HepG2 (cell line): ENCODE results near the gene CLEC16A.

Experiments
- ATF3 ChIP-seq: sonication (generic); formaldehyde crosslinking; IDR thresholded peaks from 2 replicates; pipeline ENCODE4 v1.4.0; 2020; ENCODE audit warnings: missing genetic modification reagents
- RBM22 ChIP-seq: fragments of 200-400 bp; formaldehyde crosslinking; optimal IDR thresholded peaks from 2 replicates; pipeline ENCODE3; 2017; ENCODE audit warnings: mild to moderate bottlenecking, low read length, moderate library complexity
- RNF2 ChIP-seq: fragments of 450-650 bp; conservative IDR thresholded peaks from 2 replicates; pipeline ENCODE4 v1.6.1; 2016; ENCODE audit warnings: low read depth
- SIX4 ChIP-seq: sonication (generic); formaldehyde crosslinking; IDR thresholded peaks from 2 replicates; pipeline ENCODE4 v1.4.0; 2020; ENCODE audit warnings: missing genetic modification reagents
- TCF12 ChIP-seq, 2 experiments: fragments of 450-650 bp in 1 of 2; sonication (generic) in 1 of 2; formaldehyde crosslinking in 1 of 2; IDR thresholded peaks; 2 replicates each; pipeline versions ENCODE4 v1.6.1 to v1.8.0; 2017 to 2022; ENCODE audit warnings: antibody characterized with exemption in 1 of 2, mild to moderate bottlenecking in 1 of 2, missing genetic modification reagents in 1 of 2, moderate library complexity in 1 of 2
- ZBTB1 ChIP-seq: sonication (generic); formaldehyde crosslinking; IDR thresholded peaks from 2 replicates; pipeline ENCODE4 v1.4.0; 2020; ENCODE audit warnings: missing genetic modification reagents, borderline replicate concordance
- ZKSCAN8 ChIP-seq: IDR thresholded peaks from 2 replicates; pipeline ENCODE4 v1.6.1; 2016; ENCODE audit warnings: borderline replicate concordance, missing genetic modification reagents, missing compliant biosample characterization
- ZNF639 ChIP-seq: conservative IDR thresholded peaks from 2 replicates; pipeline ENCODE4 v1.6.1; 2018; ENCODE audit warnings: missing genetic modification reagents
- TF ChIP-seq, protein P1 (sequence below): sonication (generic); formaldehyde crosslinking; IDR thresholded peaks from 2 replicates; pipeline ENCODE4 v1.5.0; 2020; ENCODE audit warnings: mild to moderate bottlenecking, missing genetic modification reagents, moderate library complexity
- TF ChIP-seq, protein P2 (sequence below): sonication (generic); formaldehyde crosslinking; IDR thresholded peaks from 2 replicates; pipeline ENCODE4 v1.8.0; 2022; ENCODE audit warnings: mild to moderate bottlenecking, missing genetic modification reagents
- TF ChIP-seq, protein P3 (sequence below): sonication (generic); formaldehyde crosslinking; IDR thresholded peaks from 2 replicates; pipeline ENCODE4 v1.8.0; 2022; ENCODE audit warnings: low read depth, missing genetic modification reagents

DNA sequence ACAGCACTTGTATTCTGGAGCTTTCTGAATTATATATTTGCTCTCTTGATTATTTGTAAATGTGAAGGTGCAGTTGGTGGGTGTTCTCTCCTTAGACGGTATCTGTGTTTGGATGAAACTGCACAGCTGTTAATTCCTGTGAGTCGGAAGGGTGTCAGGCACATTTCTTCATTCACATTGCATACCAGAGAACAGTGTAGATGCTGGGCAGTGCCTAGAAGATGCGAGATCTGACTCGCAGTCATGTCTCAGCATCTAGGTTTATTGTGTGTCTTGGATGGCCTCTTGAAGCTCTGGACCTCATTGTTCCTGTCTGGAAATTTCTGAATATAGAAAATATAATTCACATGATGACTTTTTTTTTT is 61.2 kb downstream of the CLEC16A start:
- no peak for TF ChIP-seq ZBTB1 (CRISPR knock-in tag)
- TF ChIP-seq RNF2, result no peak
- no peak for TF ChIP-seq ATF3 (CRISPR knock-in tag)
- no peak for TF ChIP-seq RBM22
- no peak for TF ChIP-seq SIX4 (CRISPR knock-in tag)
- no peak for TF ChIP-seq ZNF639 (CRISPR knock-in tag)
- TF ChIP-seq, protein P1, sequence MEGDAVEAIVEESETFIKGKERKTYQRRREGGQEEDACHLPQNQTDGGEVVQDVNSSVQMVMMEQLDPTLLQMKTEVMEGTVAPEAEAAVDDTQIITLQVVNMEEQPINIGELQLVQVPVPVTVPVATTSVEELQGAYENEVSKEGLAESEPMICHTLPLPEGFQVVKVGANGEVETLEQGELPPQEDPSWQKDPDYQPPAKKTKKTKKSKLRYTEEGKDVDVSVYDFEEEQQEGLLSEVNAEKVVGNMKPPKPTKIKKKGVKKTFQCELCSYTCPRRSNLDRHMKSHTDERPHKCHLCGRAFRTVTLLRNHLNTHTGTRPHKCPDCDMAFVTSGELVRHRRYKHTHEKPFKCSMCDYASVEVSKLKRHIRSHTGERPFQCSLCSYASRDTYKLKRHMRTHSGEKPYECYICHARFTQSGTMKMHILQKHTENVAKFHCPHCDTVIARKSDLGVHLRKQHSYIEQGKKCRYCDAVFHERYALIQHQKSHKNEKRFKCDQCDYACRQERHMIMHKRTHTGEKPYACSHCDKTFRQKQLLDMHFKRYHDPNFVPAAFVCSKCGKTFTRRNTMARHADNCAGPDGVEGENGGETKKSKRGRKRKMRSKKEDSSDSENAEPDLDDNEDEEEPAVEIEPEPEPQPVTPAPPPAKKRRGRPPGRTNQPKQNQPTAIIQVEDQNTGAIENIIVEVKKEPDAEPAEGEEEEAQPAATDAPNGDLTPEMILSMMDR (CRISPR knock-in tag), result no peak
- TF ChIP-seq, protein P2, sequence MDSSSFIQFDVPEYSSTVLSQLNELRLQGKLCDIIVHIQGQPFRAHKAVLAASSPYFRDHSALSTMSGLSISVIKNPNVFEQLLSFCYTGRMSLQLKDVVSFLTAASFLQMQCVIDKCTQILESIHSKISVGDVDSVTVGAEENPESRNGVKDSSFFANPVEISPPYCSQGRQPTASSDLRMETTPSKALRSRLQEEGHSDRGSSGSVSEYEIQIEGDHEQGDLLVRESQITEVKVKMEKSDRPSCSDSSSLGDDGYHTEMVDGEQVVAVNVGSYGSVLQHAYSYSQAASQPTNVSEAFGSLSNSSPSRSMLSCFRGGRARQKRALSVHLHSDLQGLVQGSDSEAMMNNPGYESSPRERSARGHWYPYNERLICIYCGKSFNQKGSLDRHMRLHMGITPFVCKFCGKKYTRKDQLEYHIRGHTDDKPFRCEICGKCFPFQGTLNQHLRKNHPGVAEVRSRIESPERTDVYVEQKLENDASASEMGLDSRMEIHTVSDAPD (CRISPR knock-in tag), result no peak
- TF ChIP-seq ZKSCAN8 (CRISPR knock-in tag), result no peak
- TF ChIP-seq TCF12 (IDR thresholded peaks at IDR 0.05), result no peak
- TF ChIP-seq TCF12 (CRISPR knock-in tag; IDR thresholded peaks at IDR 0.05), result no peak
- TF ChIP-seq, protein P3, sequence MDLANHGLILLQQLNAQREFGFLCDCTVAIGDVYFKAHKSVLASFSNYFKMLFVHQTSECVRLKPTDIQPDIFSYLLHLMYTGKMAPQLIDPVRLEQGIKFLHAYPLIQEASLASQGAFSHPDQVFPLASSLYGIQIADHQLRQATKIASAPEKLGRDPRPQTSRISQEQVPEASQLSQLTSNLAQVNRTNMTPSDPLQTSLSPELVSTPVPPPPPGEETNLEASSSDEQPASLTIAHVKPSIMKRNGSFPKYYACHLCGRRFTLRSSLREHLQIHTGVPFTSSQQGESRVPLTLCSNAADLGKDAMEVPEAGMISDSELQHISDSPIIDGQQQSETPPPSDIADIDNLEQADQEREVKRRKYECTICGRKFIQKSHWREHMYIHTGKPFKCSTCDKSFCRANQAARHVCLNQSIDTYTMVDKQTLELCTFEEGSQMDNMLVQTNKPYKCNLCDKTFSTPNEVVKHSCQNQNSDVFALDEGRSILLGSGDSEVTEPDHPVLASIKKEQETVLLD (CRISPR knock-in tag), result no peak
